Activated CD4-positive, alpha-beta T cell treated with anti-CD3 and anti-CD28 coated beads, Interleukin-2, amount 50 U/mL, for 16 hours (primary cell): ENCODE measurements around the gene ERMARD.

Experiments
- DNase-seq: peaks from one replicate; pipeline ENCODE4 v3.0.0-alpha.2; 2020

ERMARD gene

DNA sequence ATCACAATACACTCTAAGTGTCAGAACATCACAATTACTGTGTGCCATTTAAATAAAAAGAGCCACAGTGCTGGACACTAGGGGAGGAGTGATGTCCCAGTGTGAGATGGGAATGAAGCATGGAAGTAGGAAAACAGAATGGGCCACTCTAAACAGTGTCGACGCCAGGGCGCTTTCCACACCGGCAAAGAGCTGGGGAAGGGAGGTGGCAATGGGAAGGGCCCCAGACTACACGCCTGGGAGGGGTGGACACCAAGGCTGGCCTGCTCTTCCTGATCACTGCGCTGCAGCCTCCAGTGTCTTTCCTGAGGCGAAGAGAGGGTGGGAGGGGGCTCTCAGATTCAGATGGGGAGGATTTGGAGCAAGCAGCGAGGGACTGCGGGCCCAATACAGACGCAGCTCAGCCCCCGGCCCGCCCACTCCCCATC lies 75.9 kb downstream of the ERMARD start:
- DNase-seq: no peak

DNA sequence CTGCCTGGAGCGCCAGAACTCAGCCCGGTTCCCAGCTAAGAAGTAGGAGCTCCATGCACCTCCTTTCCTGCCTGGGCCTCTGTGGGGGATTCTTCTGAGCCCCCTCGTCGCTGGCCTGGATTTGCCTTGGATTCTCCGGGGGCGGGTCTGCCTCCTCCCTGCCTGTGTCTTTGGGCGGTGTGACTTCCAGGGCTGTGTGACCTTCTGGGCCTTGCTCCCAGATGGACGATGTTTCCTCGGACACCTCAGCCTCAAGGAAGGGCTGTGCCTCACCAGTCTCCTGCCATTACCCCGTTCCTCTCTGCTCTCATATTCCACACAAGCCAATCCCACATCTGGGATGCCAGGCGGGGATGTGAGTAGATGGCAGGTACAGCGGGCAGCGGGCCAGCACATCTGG lies 76.8 kb downstream of the ERMARD start:
- no peak for DNase-seq

DNA sequence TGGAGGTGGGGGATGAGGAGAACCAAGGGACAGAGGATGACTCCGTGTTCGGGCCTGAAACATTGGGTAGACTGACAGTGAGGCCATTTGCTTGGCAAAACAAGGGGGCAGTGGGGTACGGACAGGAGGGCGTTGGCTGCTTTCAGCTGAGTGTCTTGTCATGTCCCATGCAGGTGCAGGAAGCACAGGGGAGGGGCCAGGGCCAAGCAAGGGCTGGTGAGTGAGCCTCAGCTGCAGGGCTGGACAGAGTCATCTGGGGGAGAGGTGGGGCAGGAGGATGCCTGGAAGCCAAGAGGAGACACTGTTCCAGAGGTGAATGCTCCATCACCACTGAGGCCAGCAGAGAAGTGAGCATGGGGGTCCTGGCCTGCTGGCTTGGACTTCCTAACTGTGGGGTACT lies 78.4 kb downstream of the ERMARD start:
- no peak for DNase-seq

DNA sequence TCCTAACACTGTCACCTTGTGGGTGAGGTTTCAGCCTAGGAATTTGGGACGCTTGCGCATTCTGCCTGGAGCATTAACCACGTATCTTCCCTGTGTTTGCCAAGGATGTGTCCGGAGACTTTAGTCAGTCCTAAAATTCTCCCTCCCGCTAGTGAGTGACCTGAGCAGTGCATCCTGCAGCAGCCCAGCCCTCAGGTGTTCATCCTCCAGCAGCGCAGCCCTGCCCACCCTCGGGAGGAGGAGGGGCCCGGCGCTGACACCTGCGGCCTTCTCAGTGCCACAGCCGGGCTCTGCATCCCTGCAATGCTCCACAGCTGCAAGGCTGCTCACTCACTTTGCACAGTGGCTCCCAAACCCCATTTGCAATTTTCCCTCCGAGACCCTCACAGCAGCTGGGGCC lies 79.5 kb downstream of the ERMARD start:
- DNase-seq: no peak
